Panc1 (cell line): ENCODE results near the gene CELF6. TPM values are rescaled to one million over a fixed set of nuclear protein-coding genes. Genes with fewer than 3 reads are reported as not detected.

Experiments used
- ATAC-seq: fragments of 200-7000 bp; cut with Tn5 transposase; 2 replicates; pipeline ENCODE4 v1.9.1; 2020; ENCODE audit warnings: mild to moderate bottlenecking, moderate library complexity
- BruUV-seq: library from RNA; stranded (reverse); fragments of 400-500 nt; replicated peaks from 2 replicates; lab custom pipeline; 2021; lab: Mats Ljungman, UMichigan
- CTCF ChIA-PET: fragments of 300-600 bp; sonication (Branson Sonifier 250); formaldehyde crosslinking; loops from one replicate; lab custom pipeline; 2022; ENCODE audit warnings: antibody characterized with exemption; lab: Charles Lee
- POLR2A ChIA-PET: fragments of 300-600 bp; sonication (Branson Sonifier 250); formaldehyde crosslinking; loops from one replicate; lab custom pipeline; 2022; ENCODE audit warnings: antibody characterized with exemption; lab: Charles Lee
- DNase-seq: peaks from one replicate; pipeline ENCODE4 v3.0.0-alpha.2; 2010; ENCODE audit warnings: low read depth, low spot score
- H3K27ac ChIP-seq: 2 replicates; pipeline ENCODE4 v1.5.1; 2011; ENCODE audit warnings: mild to moderate bottlenecking, low read length, inconsistent platforms
- H3K27me3 ChIP-seq: fragments of 200-500 bp; sonication (Bioruptor generic); 2 replicates; pipeline ENCODE4 v1.6.0; 2014; ENCODE audit warnings: low read length, inconsistent platforms; ENCODE audit not compliant: control insufficient read depth, insufficient read depth
- H3K36me3 ChIP-seq: fragments of 200-500 bp; sonication (Bioruptor generic); 2 replicates; pipeline ENCODE4 v1.5.1; 2014; ENCODE audit warnings: inconsistent platforms, mild to moderate bottlenecking, low read length, moderate library complexity; ENCODE audit not compliant: control insufficient read depth, insufficient read depth
- H3K4me1 ChIP-seq: 2 replicates; pipeline ENCODE4 v1.5.1; 2011; ENCODE audit warnings: inconsistent platforms, mild to moderate bottlenecking, low read length, moderate library complexity; ENCODE audit not compliant: control insufficient read depth, insufficient read depth
- H3K4me3 ChIP-seq, 2 experiments: 2 replicates each; pipeline ENCODE4 v1.5.1; 2011 to 2012; ENCODE audit warnings: low read depth in 2 of 2, low read length in 2 of 2, mild to moderate bottlenecking in 2 of 2, inconsistent platforms in 1 of 2, moderate library complexity in 1 of 2
- H3K9me3 ChIP-seq: fragments of 200-500 bp; sonication (Bioruptor generic); 2 replicates; pipeline ENCODE4 v1.5.1; 2014; ENCODE audit warnings: low read depth, mild to moderate bottlenecking, inconsistent platforms, low read length, moderate library complexity; ENCODE audit not compliant: control insufficient read depth, insufficient read depth
- CTCF ChIP-seq: fragments of 450-650 bp; IDR thresholded peaks from 2 replicates; pipeline ENCODE4 v1.5.1; 2017; ENCODE audit warnings: mild to moderate bottlenecking
- POLR2AphosphoS5 ChIP-seq: IDR thresholded peaks from 2 replicates; pipeline ENCODE4 v1.6.1; 2012; ENCODE audit warnings: mild to moderate bottlenecking, low read depth, low read length, moderate library complexity
- REST ChIP-seq, 2 experiments: IDR thresholded peaks; 2 replicates each; pipeline ENCODE4 v1.6.1; 2011 to 2012; ENCODE audit warnings: low read depth in 2 of 2, control low read depth in 1 of 2, low read length in 1 of 2, mild to moderate bottlenecking in 1 of 2, moderate library complexity in 1 of 2; ENCODE audit not compliant: insufficient read depth in 1 of 2
- SIN3A ChIP-seq: IDR thresholded peaks from 2 replicates; pipeline ENCODE4 v1.6.1; 2012; ENCODE audit warnings: low read depth, mild to moderate bottlenecking, low read length, moderate library complexity, borderline replicate concordance; ENCODE audit not compliant: insufficient read depth
- TCF7L2 ChIP-seq: IDR thresholded peaks from 2 replicates; pipeline ENCODE4 v1.6.1; 2011; ENCODE audit warnings: mild to moderate bottlenecking, low read depth, low read length, inconsistent platforms
- in situ Hi-C: cut with HindIII; loops from 2 replicates; pipeline ENCODE4 v1.10.0; 2016; ENCODE audit warnings: low sequenced_read_pairs, low pct_unique_long_range_greater_than_20kb
- intact Hi-C: fragments of 100-400 bp; cut with micrococcal nuclease; formaldehyde crosslinking; loops from one replicate; pipeline ENCODE4 v1.10.0; 2022; ENCODE audit not compliant: unreplicated experiment
- total RNA-seq: library from RNA; stranded (reverse); gene quantifications from one replicate; pipeline ENCODE4 v1.2.1, GENCODE V29; 2021; ENCODE audit not compliant: unreplicated experiment

Gene CELF6
- total RNA-seq, 1 experiment from 2014 or later: not detected

- H3K36me3 ChIP-seq: peaks cover 6% of the 10 kb centered on the region; the same call in 1 of the 2 replicates
- no peaks in the 10 kb centered on the region for H3K4me1 ChIP-seq
- H3K9me3 ChIP-seq: no peaks in the 10 kb centered on the region
- BruUV-seq: no TSS peak
- ATAC-seq: no peak
- H3K4me3 ChIP-seq: no peak overlapping the region
- no peak overlapping the region for H3K27ac ChIP-seq
- intact Hi-C loops: no loop called here
- ChIA-PET CTCF (no interaction called here), POLR2A (no interaction called here)
- in situ Hi-C loops: no loop called here
- no peak for DNase-seq
- no peak for TF ChIP-seq REST (IDR thresholded peaks at IDR 0.05; ENCODE audit: insufficient read depth in 1 of 2, low read depth in 2 of 2, low read length in 1 of 2)
- no peaks in the 10 kb centered on the region for H3K27me3 ChIP-seq
These were observed 25.3 kb upstream of the CELF6 start for GRCh38 chr15:72345280-72345679.

GRCh38 chr15:72344602-72345001 is 24.6 kb upstream of the CELF6 start:
- Histone ChIP-seq H3K4me3 (no peak overlapping the region), H3K27ac (no peak overlapping the region), H3K9me3 (no peaks in the 10 kb centered on the region), H3K36me3 (peaks cover 5% of the 10 kb centered on the region; the same call in 1 of the 2 replicates), H3K27me3 (no peaks in the 10 kb centered on the region), H3K4me1 (no peaks in the 10 kb centered on the region)
- no peak for ATAC-seq
- CTCF ChIA-PET: no interaction called here
- intact Hi-C loops: no loop called here
- TF ChIP-seq TCF7L2 (no peak), POLR2AphosphoS5 (no peak), CTCF (no peak), REST (IDR thresholded peaks at IDR 0.05; ENCODE audit: insufficient read depth in 1 of 2, low read depth in 2 of 2, low read length in 1 of 2) (no peak), SIN3A (no peak)
- in situ Hi-C loops: no loop called here
- POLR2A ChIA-PET: no interaction called here
- BruUV-seq: no TSS peak
- DNase-seq: no peak
